Stimulated activated CD4-positive, alpha-beta T cell treated with anti-CD3 and anti-CD28 coated beads, Interleukin-4, amount 100 ng/mL, for 4 hours (primary cell): Measurements from ENCODE around the gene COL6A1.
"Not testable (repeated sequence)": the region's sequence is repeated elsewhere in the genome, so short reads cannot be mapped to it uniquely, and the experiment has no call there.

ENCODE experiments used
- DNase-seq, 2 experiments: peaks; one replicate each; pipeline ENCODE4 v3.0.0-alpha.2; 2020

COL6A1 gene

GRCh38 chr21:45994759-45995685, 13.5 kb downstream of the COL6A1 start:
- no peak for DNase-seq

- no peak for DNase-seq
Measured at GRCh38 chr21:45995686-45996179, 14.2 kb downstream of the COL6A1 start.

- no peak for DNase-seq
Measured at GRCh38 chr21:45996311-45997204, 15.0 kb downstream of the COL6A1 start.

- no peak for DNase-seq
Measured at GRCh38 chr21:45997205-45997494, 15.6 kb downstream of the COL6A1 start.

- DNase-seq: no peak
Measured at GRCh38 chr21:45997495-45998275, 16.1 kb downstream of the COL6A1 start.

- DNase-seq: no peak
Measured at GRCh38 chr21:45998276-45998701, 16.7 kb downstream of the COL6A1 start.

GRCh38 chr21:45998871-45999580, 17.5 kb downstream of the COL6A1 start:
- no peak for DNase-seq

GRCh38 chr21:45999581-46000181, 18.1 kb downstream of the COL6A1 start:
- DNase-seq: no peak

GRCh38 chr21:46000182-46000730, 18.7 kb downstream of the COL6A1 start:
- no peak for DNase-seq

- no peak for DNase-seq
Measured at GRCh38 chr21:46000731-46001641, 19.4 kb downstream of the COL6A1 start.

GRCh38 chr21:46001821-46002681, 20.5 kb downstream of the COL6A1 start:
- no peak for DNase-seq

GRCh38 chr21:46002841-46003574, 21.4 kb downstream of the COL6A1 start:
- no peak for DNase-seq

GRCh38 chr21:46003575-46004007, 22.0 kb downstream of the COL6A1 start:
- no peak for DNase-seq

GRCh38 chr21:46004168-46004861, 22.7 kb downstream of the COL6A1 start:
- DNase-seq: no peak

GRCh38 chr21:46005081-46005480, 23.5 kb downstream of the COL6A1 start:
- DNase-seq: no peak

GRCh38 chr21:46005481-46005881, 23.9 kb downstream of the COL6A1 start:
- no peak for DNase-seq

- DNase-seq: not testable (repeated sequence)
Measured at GRCh38 chr21:46005894-46006546, 24.4 kb downstream of the COL6A1 start.
